ENCODE measurements around the gene CLIP3. TPM values are rescaled to one million over a fixed set of nuclear protein-coding genes. Genes with fewer than 3 reads are reported as not detected.

Gene CLIP3
- total and polyA plus RNA-seq, 2 experiments from 2014 or later, result 15.1 to 19.1 TPM

DNA sequence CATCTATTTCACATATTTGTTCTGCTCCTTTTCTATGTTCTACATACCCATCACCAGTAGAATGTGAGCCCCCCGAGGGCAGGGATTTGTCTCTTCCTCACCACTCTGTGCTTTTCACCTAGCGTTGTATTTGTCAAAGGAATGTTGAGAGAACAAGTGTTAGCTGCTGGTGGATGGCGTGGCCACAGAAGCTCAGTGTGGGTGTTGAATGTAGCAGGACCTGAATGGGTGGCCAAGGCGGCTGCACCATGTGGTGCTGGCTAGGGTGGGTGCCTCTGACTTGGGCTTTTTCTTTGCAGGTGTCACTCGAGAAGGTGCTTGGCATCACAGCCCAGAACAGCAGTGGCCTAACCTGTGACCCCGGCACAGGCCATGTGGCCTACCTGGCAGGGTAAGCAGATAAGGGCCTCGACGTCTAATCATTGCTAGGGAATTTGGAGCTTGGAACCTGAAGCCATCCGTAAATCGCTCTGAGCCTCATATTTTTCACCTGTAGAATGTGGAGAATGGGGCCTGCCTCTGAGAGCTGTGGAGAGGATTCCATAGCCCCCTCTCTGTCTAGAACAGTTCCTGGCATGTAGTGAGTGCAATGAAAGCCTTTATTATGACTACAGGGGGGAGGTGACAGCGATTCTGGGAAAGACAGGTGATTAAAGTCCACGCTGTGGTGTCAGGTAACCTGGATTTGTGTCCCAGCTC lies 26.0 kb upstream of the CLIP3 start (continued):
- TF ChIP-seq, protein P1, sequence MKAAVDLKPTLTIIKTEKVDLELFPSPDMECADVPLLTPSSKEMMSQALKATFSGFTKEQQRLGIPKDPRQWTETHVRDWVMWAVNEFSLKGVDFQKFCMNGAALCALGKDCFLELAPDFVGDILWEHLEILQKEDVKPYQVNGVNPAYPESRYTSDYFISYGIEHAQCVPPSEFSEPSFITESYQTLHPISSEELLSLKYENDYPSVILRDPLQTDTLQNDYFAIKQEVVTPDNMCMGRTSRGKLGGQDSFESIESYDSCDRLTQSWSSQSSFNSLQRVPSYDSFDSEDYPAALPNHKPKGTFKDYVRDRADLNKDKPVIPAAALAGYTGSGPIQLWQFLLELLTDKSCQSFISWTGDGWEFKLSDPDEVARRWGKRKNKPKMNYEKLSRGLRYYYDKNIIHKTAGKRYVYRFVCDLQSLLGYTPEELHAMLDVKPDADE (IDR thresholded peaks at IDR 0.05), result no peak
- TF ChIP-seq, protein P2, sequence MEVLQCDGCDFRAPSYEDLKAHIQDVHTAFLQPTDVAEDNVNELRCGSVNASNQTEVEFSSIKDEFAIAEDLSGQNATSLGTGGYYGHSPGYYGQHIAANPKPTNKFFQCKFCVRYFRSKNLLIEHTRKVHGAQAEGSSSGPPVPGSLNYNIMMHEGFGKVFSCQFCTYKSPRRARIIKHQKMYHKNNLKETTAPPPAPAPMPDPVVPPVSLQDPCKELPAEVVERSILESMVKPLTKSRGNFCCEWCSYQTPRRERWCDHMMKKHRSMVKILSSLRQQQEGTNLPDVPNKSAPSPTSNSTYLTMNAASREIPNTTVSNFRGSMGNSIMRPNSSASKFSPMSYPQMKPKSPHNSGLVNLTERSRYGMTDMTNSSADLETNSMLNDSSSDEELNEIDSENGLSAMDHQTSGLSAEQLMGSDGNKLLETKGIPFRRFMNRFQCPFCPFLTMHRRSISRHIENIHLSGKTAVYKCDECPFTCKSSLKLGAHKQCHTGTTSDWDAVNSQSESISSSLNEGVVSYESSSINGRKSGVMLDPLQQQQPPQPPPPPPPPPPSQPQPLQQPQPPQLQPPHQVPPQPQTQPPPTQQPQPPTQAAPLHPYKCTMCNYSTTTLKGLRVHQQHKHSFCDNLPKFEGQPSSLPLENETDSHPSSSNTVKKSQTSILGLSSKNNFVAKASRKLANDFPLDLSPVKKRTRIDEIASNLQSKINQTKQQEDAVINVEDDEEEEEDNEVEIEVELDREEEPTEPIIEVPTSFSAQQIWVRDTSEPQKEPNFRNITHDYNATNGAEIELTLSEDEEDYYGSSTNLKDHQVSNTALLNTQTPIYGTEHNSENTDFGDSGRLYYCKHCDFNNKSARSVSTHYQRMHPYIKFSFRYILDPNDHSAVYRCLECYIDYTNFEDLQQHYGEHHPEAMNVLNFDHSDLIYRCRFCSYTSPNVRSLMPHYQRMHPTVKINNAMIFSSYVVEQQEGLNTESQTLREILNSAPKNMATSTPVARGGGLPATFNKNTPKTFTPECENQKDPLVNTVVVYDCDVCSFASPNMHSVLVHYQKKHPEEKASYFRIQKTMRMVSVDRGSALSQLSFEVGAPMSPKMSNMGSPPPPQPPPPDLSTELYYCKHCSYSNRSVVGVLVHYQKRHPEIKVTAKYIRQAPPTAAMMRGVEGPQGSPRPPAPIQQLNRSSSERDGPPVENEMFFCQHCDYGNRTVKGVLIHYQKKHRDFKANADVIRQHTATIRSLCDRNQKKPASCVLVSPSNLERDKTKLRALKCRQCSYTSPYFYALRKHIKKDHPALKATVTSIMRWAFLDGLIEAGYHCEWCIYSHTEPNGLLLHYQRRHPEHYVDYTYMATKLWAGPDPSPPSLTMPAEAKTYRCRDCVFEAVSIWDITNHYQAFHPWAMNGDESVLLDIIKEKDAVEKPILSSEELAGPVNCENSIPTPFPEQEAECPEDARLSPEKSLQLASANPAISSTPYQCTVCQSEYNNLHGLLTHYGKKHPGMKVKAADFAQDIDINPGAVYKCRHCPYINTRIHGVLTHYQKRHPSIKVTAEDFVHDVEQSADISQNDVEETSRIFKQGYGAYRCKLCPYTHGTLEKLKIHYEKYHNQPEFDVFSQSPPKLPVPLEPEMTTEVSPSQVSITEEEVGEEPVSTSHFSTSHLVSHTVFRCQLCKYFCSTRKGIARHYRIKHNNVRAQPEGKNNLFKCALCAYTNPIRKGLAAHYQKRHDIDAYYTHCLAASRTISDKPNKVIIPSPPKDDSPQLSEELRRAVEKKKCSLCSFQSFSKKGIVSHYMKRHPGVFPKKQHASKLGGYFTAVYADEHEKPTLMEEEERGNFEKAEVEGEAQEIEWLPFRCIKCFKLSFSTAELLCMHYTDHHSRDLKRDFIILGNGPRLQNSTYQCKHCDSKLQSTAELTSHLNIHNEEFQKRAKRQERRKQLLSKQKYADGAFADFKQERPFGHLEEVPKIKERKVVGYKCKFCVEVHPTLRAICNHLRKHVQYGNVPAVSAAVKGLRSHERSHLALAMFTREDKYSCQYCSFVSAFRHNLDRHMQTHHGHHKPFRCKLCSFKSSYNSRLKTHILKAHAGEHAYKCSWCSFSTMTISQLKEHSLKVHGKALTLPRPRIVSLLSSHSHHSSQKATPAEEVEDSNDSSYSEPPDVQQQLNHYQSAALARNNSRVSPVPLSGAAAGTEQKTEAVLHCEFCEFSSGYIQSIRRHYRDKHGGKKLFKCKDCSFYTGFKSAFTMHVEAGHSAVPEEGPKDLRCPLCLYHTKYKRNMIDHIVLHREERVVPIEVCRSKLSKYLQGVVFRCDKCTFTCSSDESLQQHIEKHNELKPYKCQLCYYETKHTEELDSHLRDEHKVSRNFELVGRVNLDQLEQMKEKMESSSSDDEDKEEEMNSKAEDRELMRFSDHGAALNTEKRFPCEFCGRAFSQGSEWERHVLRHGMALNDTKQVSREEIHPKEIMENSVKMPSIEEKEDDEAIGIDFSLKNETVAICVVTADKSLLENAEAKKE (CRISPR knock-in tag; IDR thresholded peaks at IDR 0.05), result no peak
- no peak for TF ChIP-seq EZH2 (IDR thresholded peaks at IDR 0.05; ENCODE audit: low read depth, unreplicated experiment)
- no peak for TF ChIP-seq STAT1 (IDR thresholded peaks at IDR 0.05; ENCODE audit: unreplicated experiment)
- no peak for TF ChIP-seq JUNB (IDR thresholded peaks at IDR 0.05; ENCODE audit: unreplicated experiment)
- no peak for TF ChIP-seq ZNF331 (CRISPR knock-in tag; IDR thresholded peaks at IDR 0.05; ENCODE audit: low read depth)
- no peak for TF ChIP-seq NANOG (IDR thresholded peaks at IDR 0.05; ENCODE audit: borderline replicate concordance)
